ENCODE results near the gene RUSC1. TPM values are rescaled to one million over a fixed set of nuclear protein-coding genes. Genes with fewer than 3 reads are reported as not detected.

RUSC1 gene
- total and polyA plus RNA-seq, 2 donors (not counting 3 experiments of a cell fraction or from before 2014, with no cell fraction given), result 42.4 to 46.6 TPM

DNA sequence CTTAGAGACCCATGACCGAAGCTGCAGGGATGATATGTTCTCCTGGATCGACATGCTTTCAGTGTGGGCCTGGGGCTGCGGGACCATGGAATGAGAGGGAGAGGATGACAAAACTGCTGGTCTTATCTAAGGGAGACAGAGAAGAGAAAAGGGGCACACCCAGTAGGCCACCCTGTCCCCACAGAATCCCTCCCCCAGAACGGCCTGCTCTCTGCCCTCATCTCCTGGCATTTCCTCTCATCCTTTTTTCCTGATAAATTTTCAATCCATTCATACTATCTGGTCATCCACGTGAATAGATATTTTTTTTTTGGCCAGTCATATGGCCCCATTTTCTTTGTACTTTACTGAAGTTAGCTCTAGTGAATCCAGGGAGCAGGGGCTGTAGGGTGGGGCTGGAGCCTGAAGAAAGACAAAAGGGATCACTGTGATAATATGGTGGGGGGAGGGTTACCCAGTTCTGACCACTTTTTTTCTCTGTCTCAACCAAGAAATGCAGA, 19.3 kb upstream of the RUSC1 start, which contains the start of gene PKLR:
PKLR (minus strand) TSS at position 97 of the 500 bp plus-strand sequence; CDS start at position 54, 43 bp downstream.
- Histone ChIP-seq H3K9me1 (replicated peaks; ENCODE audit: control insufficient read depth, extremely low read depth, insufficient read depth, low read length) (no peaks in the 10 kb centered on the region), H3K4me3 (replicated peaks in 1 of 3; ENCODE audit: insufficient read depth in 1 of 3, low read depth in 1 of 3, low read length in 3 of 3) (no peak within 1 kb of the TSS), H3K79me2 (ENCODE audit: control insufficient read depth, insufficient read depth, low read length) (no peaks in the 10 kb centered on the region), H3K27ac (ENCODE audit: insufficient read depth, low read depth, low read length) (no peak within 1 kb of the TSS), H4K20me1 (replicated peaks; ENCODE audit: control insufficient read depth, extremely low read depth, insufficient read depth, low read length) (no peaks in the 10 kb centered on the region), H3K4me1 (ENCODE audit: control insufficient read depth, extremely low read depth, insufficient read depth, low read length) (no peaks in the 10 kb centered on the region), H3K9me3 (replicated peaks; ENCODE audit: control insufficient read depth, insufficient read depth, low read length) (no peaks in the 10 kb centered on the region), H3K36me3 (ENCODE audit: control insufficient read depth in 2 of 2, extremely low read depth in 1 of 2, insufficient read depth in 2 of 2, low read length in 2 of 2) (no peaks in the 10 kb centered on the region), H3K27me3 (ENCODE audit: control insufficient read depth in 2 of 2, insufficient read depth in 2 of 2, low read length in 2 of 2) (peaks cover 6 to 9% of the 10 kb centered on the region in 2 experiments), H2AFZ (ENCODE audit: low read depth, low read length) (no peak within 1 kb of the TSS), H3K4me2 (ENCODE audit: insufficient read depth, low read length) (no peak within 1 kb of the TSS), H3K9ac (replicated peaks; ENCODE audit: extremely low read depth, insufficient read depth, low read length) (no peak within 1 kb of the TSS)
- intact Hi-C loops (cut with micrococcal nuclease) (no loop called here), dilution Hi-C loops (cut with MboI; ENCODE audit: extremely low pct_ligation_motif_present, low sequenced_read_pairs) (no loop called here)
- DNase-seq (ENCODE audit: low read depth, low spot score), result no peak
- no peak for FAIRE-seq
- ChIA-PET POLR2A (no interaction called here), CTCF (no interaction called here)
- no TSS peak for BruUV-seq (replicated peaks)
- TF ChIP-seq MYC (IDR thresholded peaks at IDR 0.05; ENCODE audit: low read depth, low read length), result no peak
- TF ChIP-seq, protein P1, sequence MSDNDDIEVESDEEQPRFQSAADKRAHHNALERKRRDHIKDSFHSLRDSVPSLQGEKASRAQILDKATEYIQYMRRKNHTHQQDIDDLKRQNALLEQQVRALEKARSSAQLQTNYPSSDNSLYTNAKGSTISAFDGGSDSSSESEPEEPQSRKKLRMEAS (IDR thresholded peaks at IDR 0.05; ENCODE audit: insufficient read depth, insufficient read length), result no peak
- TF ChIP-seq FOS (IDR thresholded peaks at IDR 0.05; ENCODE audit: borderline replicate concordance, insufficient read depth, low read length), result no peak
- no peak for TF ChIP-seq POLR2A (IDR thresholded peaks at IDR 0.05; ENCODE audit: low read depth, low read length)
- no peak for TF ChIP-seq EZH2 (IDR thresholded peaks at IDR 0.05; ENCODE audit: borderline replicate concordance, low read depth, low read length, severe bottlenecking)
- TF ChIP-seq, protein P2, sequence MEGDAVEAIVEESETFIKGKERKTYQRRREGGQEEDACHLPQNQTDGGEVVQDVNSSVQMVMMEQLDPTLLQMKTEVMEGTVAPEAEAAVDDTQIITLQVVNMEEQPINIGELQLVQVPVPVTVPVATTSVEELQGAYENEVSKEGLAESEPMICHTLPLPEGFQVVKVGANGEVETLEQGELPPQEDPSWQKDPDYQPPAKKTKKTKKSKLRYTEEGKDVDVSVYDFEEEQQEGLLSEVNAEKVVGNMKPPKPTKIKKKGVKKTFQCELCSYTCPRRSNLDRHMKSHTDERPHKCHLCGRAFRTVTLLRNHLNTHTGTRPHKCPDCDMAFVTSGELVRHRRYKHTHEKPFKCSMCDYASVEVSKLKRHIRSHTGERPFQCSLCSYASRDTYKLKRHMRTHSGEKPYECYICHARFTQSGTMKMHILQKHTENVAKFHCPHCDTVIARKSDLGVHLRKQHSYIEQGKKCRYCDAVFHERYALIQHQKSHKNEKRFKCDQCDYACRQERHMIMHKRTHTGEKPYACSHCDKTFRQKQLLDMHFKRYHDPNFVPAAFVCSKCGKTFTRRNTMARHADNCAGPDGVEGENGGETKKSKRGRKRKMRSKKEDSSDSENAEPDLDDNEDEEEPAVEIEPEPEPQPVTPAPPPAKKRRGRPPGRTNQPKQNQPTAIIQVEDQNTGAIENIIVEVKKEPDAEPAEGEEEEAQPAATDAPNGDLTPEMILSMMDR (IDR thresholded peaks at IDR 0.05; ENCODE audit: extremely low read depth in 1 of 2, insufficient read depth in 1 of 2, low read depth in 1 of 2, low read length in 2 of 2), result no peak
- no peak for TF ChIP-seq POLR2AphosphoS5 (IDR thresholded peaks at IDR 0.05; ENCODE audit: insufficient read depth, low read depth, low read length)
- no peak for TF ChIP-seq GATA2 (IDR thresholded peaks at IDR 0.05; ENCODE audit: insufficient read depth, insufficient read length, low read depth, low read length)
- TF ChIP-seq JUN (IDR thresholded peaks at IDR 0.05; ENCODE audit: borderline replicate concordance, insufficient read depth, insufficient read length, low read depth), result no peak

All from endothelial cell of umbilical vein (primary cell).